ENCODE measurements around the gene FTSJ3. TPM values are rescaled to one million over a fixed set of nuclear protein-coding genes. Genes with fewer than 3 reads are reported as not detected.
A peak's percentile ranks its signal among the peaks of the same experiment; 100 is the strongest.

FTSJ3 gene
- total RNA-seq, 1 experiment from 2014 or later = 80.3 TPM

- Histone ChIP-seq H2AFZ (ENCODE audit: low read length) (no peak overlapping the region), H2BK20ac (ENCODE audit: low read depth, low read length, poor library complexity, severe bottlenecking) (no peak overlapping the region), H3K4ac (ENCODE audit: low read depth, low read length) (no peak overlapping the region), H4K8ac (replicated peaks; ENCODE audit: insufficient read length, low read depth, low read length) (no peak overlapping the region), H3K9me3 (ENCODE audit: control insufficient read depth, low read depth, low read length) (no peaks in the 10 kb centered on the region), H2BK120ac (ENCODE audit: low read depth, low read length, poor library complexity, severe bottlenecking) (no peak overlapping the region), H3K23me2 (ENCODE audit: insufficient read length, low read depth, low read length, poor library complexity, severe bottlenecking) (no peaks in the 10 kb centered on the region), H4K5ac (ENCODE audit: insufficient read length, low read depth, low read length) (no peak overlapping the region), H3K9ac (ENCODE audit: extremely low read depth, insufficient read length, low read length) (no peak overlapping the region), H2BK5ac (ENCODE audit: insufficient read length, low read length) (no peak overlapping the region), H3K14ac (ENCODE audit: insufficient read depth, low read length) (no peak overlapping the region), H2BK12ac (ENCODE audit: insufficient read length, low read depth, low read length) (no peak overlapping the region), H3K27ac (ENCODE audit: insufficient read length, low read depth, low read length) (no peak overlapping the region), H3K4me1 (ENCODE audit: insufficient read depth, low read length) (no peaks in the 10 kb centered on the region; the same call in 1 of the 2 replicates), H3K4me2 (ENCODE audit: insufficient read depth, insufficient read length, low read length) (no peak overlapping the region), H4K20me1 (ENCODE audit: control insufficient read depth, insufficient read depth, insufficient read length) (peaks cover 2% of the 10 kb centered on the region), H2BK15ac (ENCODE audit: low read depth, low read length) (no peak overlapping the region), H3T11ph (ENCODE audit: low read length) (no peak overlapping the region), H3K79me1 (ENCODE audit: insufficient read depth, low read depth, low read length, poor library complexity, severe bottlenecking) (peaks cover 3% of the 10 kb centered on the region), H4K91ac (ENCODE audit: insufficient read length, low read depth, low read length) (no peak overlapping the region), H3K18ac (ENCODE audit: insufficient read length, low read depth, low read length) (no peak overlapping the region), H3K27me3 (ENCODE audit: insufficient read depth, low read length) (no peaks in the 10 kb centered on the region), H2AK5ac (ENCODE audit: insufficient read length, low read length) (no peak overlapping the region), H3K56ac (ENCODE audit: insufficient read length, low read depth, low read length) (no peak overlapping the region), H3K23ac (ENCODE audit: insufficient read length, low read depth, low read length) (no peak overlapping the region), H3K79me2 (ENCODE audit: insufficient read depth, low read length) (no peaks in the 10 kb centered on the region; the same call in 1 of the 2 replicates)
- Mint-ChIP-seq H3K27ac (peak overlapping the region in 1 of 3 experiments; percentile 40; a peak in 2 of 7 replicates), H3K9me3 (no peaks in the 10 kb centered on the region), H3K4me1 (peaks cover 12 to 23% of the 10 kb centered on the region in 2 experiments), H3K27me3 (ENCODE audit: low read depth) (no peaks in the 10 kb centered on the region), H3K36me3 (ENCODE audit: insufficient read depth in 1 of 3, low read depth in 3 of 3) (peaks cover 52 to 73% (median 72%) of the 10 kb centered on the region in 3 experiments), H3K4me3 (no peak overlapping the region)
- peak; percentile 75 for TF ChIP-seq CTCF (conservative IDR thresholded peaks at IDR 0.05)
- DNase-seq = peak; percentile 92
- no CpG with 5 or more reads among the region's 13 CpGs for WGBS (ENCODE audit: extremely low coverage, insufficient read length, low lambda C conversion rate)
Measured at GRCh38 chr17:63834431-63835166, 7.1 kb upstream of the FTSJ3 start.
